PC-9 (cell line): ENCODE data around the gene DCTN2.

Experiments
- CTCF ChIP-seq: fragments of 200-600 bp; sonication (generic); conservative IDR thresholded peaks from 2 replicates; pipeline ENCODE4 v1.6.1; 2017; ENCODE audit warnings: mixed run types, antibody characterized with exemption, mild to moderate bottlenecking, moderate library complexity
- EZH2 ChIP-seq: fragments of 200-600 bp; sonication (generic); IDR thresholded peaks from 2 replicates; pipeline ENCODE4 v1.8.0; 2017; ENCODE audit warnings: antibody characterized with exemption, low read depth

- TF ChIP-seq CTCF (no peak), EZH2 (no peak)
These were observed 16.4 kb downstream of the DCTN2 start for GRCh38 chr12:57530396-57531142.
